ENCODE data around the gene FGF6.

FGF6 gene

GRCh38 chr12:4433745-4434058 is 11.9 kb downstream of the FGF6 start:
- no peaks in the 10 kb centered on the region for H3K27me3 ChIP-seq (ENCODE audit: control insufficient read depth in 1 of 2, insufficient read depth in 2 of 2, low read length in 2 of 2)
- no peak overlapping the region for H3K27ac ChIP-seq (ENCODE audit: low read length)
- H3K36me3 ChIP-seq (ENCODE audit: control insufficient read depth in 2 of 2, insufficient read depth in 2 of 2, low read length in 2 of 2): no peaks in the 10 kb centered on the region
- H3K9ac ChIP-seq (ENCODE audit: low read length in 2 of 2): no peak overlapping the region
- H3K4me1 ChIP-seq (ENCODE audit: control insufficient read depth, insufficient read depth, low read length): no peaks in the 10 kb centered on the region
- H3K4me3 ChIP-seq (ENCODE audit: low read length in 2 of 2): no peak overlapping the region
- no peaks in the 10 kb centered on the region for H3K9me3 ChIP-seq (ENCODE audit: control insufficient read depth in 2 of 2, low read length in 2 of 2)

DNA sequence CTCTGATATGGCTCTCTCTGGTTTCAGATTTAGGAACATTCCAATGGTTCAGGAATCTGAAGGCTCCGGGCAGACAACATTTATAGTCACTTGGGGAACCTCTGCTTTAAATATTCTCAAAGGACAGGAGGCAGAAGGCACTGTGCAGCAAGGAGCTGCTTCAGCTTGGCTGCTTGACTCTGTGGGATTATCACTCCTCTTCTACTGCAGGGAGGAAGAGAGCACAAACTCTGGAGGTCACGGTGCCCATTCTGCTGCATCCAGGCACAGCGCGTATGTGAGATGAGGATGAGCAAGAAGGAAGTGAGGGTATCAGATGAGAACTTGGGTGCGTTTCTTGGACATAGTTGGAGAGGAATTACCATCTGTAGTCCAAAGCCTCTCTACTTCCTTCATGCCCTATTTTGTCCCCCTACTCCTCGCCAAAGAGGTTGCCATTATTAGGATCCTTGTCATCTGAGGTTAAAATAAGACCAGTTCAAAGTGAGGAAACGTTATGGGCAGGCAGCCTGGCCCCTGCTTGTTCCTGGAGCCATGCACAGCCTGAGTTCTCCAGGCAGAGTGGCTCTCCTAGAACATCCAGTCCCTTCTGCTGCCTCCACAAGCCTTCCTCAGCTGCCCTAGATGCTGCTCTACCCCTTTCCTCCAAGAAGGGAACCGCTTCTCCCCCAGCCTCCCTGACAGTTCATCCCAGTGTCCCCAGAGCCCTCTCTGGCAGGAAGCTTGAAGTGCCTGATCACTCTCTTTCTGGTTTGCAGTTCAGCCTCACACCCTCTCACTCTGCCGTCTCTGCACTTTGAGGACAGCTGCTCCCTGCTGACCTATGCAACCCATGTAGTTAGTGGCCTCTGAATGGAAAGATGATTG is 12.5 kb downstream of the FGF6 start:
- no peak overlapping the region for H3K9ac ChIP-seq (ENCODE audit: low read length in 2 of 2)
- no peak overlapping the region for H3K27ac ChIP-seq (ENCODE audit: low read length)
- H3K9me3 ChIP-seq (ENCODE audit: control insufficient read depth in 2 of 2, low read length in 2 of 2): no peaks in the 10 kb centered on the region
- H3K27me3 ChIP-seq (ENCODE audit: control insufficient read depth in 1 of 2, insufficient read depth in 2 of 2, low read length in 2 of 2): no peaks in the 10 kb centered on the region
- no peaks in the 10 kb centered on the region for H3K4me1 ChIP-seq (ENCODE audit: control insufficient read depth, insufficient read depth, low read length)
- H3K36me3 ChIP-seq (ENCODE audit: control insufficient read depth in 2 of 2, insufficient read depth in 2 of 2, low read length in 2 of 2): no peaks in the 10 kb centered on the region
- no peak overlapping the region for H3K4me3 ChIP-seq (ENCODE audit: low read length in 2 of 2)

DNA sequence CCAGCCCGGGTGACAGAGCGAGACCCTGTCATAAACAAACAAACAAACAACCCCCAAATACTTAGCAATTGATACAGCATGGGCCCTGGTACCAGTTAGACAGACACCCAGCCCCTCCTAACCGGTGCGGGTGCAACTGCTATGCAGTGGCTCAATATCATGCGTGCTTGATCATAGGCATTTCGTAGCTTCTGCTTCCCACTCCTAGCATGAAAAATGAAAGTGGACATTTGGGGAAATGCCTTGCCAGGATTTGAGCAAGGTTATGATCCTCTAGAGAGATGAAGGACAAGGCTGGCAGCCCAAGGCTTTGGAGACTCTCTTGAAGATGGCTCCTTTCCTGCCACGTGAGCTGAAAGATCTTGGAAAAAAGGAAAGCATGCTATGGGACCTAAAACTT is 13.7 kb downstream of the FGF6 start:
- no peak overlapping the region for H3K4me3 ChIP-seq (ENCODE audit: low read length in 2 of 2)
- H3K36me3 ChIP-seq (ENCODE audit: control insufficient read depth in 2 of 2, insufficient read depth in 2 of 2, low read length in 2 of 2): no peaks in the 10 kb centered on the region
- no peaks in the 10 kb centered on the region for H3K27me3 ChIP-seq (ENCODE audit: control insufficient read depth in 1 of 2, insufficient read depth in 2 of 2, low read length in 2 of 2)
- H3K9me3 ChIP-seq (ENCODE audit: control insufficient read depth in 2 of 2, low read length in 2 of 2): no peaks in the 10 kb centered on the region
- no peak overlapping the region for H3K9ac ChIP-seq (ENCODE audit: low read length in 2 of 2)
- no peaks in the 10 kb centered on the region for H3K4me1 ChIP-seq (ENCODE audit: control insufficient read depth, insufficient read depth, low read length)
- H3K27ac ChIP-seq (ENCODE audit: low read length): no peak overlapping the region

GRCh38 chr12:4431436-4431835 is 14.2 kb downstream of the FGF6 start:
- no peak overlapping the region for H3K4me3 ChIP-seq (ENCODE audit: low read length in 2 of 2)
- no peak overlapping the region for H3K27ac ChIP-seq (ENCODE audit: low read length)
- no peaks in the 10 kb centered on the region for H3K4me1 ChIP-seq (ENCODE audit: control insufficient read depth, insufficient read depth, low read length)
- no peaks in the 10 kb centered on the region for H3K27me3 ChIP-seq (ENCODE audit: control insufficient read depth in 1 of 2, insufficient read depth in 2 of 2, low read length in 2 of 2)
- no peaks in the 10 kb centered on the region for H3K9me3 ChIP-seq (ENCODE audit: control insufficient read depth in 2 of 2, low read length in 2 of 2)
- no peak overlapping the region for H3K9ac ChIP-seq (ENCODE audit: low read length in 2 of 2)
- H3K36me3 ChIP-seq (ENCODE audit: control insufficient read depth in 2 of 2, insufficient read depth in 2 of 2, low read length in 2 of 2): no peaks in the 10 kb centered on the region

DNA sequence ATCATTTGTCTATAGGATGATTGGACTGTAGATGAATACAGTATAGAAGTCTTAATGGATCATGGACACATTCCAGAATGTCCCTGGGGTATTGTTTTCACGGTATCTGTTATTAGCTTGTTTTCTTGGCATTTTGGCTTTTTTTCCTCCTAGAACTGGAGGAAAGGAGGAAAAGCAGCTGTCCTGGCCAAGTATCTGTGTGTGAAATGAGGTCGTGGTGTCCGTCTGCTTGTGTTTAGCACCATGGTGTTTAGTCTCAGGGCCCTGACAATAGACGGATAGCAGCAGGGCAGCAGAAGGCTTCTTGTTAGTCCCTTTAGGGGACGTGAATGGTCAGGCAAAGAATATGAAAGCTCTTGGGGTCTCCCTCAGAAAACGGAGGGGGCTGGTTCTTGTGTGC is 21.2 kb downstream of the FGF6 start:
- Histone ChIP-seq H3K4me1 (ENCODE audit: control insufficient read depth, insufficient read depth, low read length) (peaks cover 2% of the 10 kb centered on the region), H3K27ac (ENCODE audit: low read length) (no peak overlapping the region), H3K9ac (ENCODE audit: low read length in 2 of 2) (no peak overlapping the region), H3K36me3 (ENCODE audit: control insufficient read depth in 2 of 2, insufficient read depth in 2 of 2, low read length in 2 of 2) (no peaks in the 10 kb centered on the region), H3K27me3 (ENCODE audit: control insufficient read depth in 1 of 2, insufficient read depth in 2 of 2, low read length in 2 of 2) (no peaks in the 10 kb centered on the region), H3K9me3 (ENCODE audit: control insufficient read depth in 2 of 2, low read length in 2 of 2) (no peaks in the 10 kb centered on the region), H3K4me3 (ENCODE audit: low read length in 2 of 2) (no peak overlapping the region)

- Histone ChIP-seq H3K36me3 (ENCODE audit: control insufficient read depth in 2 of 2, insufficient read depth in 2 of 2, low read length in 2 of 2) (no peaks in the 10 kb centered on the region), H3K27ac (ENCODE audit: low read length) (no peak overlapping the region), H3K9me3 (ENCODE audit: control insufficient read depth in 2 of 2, low read length in 2 of 2) (no peaks in the 10 kb centered on the region), H3K4me1 (ENCODE audit: control insufficient read depth, insufficient read depth, low read length) (peaks cover 2% of the 10 kb centered on the region), H3K9ac (ENCODE audit: low read length in 2 of 2) (no peak overlapping the region), H3K27me3 (ENCODE audit: control insufficient read depth in 1 of 2, insufficient read depth in 2 of 2, low read length in 2 of 2) (no peaks in the 10 kb centered on the region), H3K4me3 (ENCODE audit: low read length in 2 of 2) (no peak overlapping the region)
Observed at GRCh38 chr12:4423528-4424195, 22.0 kb downstream of the FGF6 start.

DNA sequence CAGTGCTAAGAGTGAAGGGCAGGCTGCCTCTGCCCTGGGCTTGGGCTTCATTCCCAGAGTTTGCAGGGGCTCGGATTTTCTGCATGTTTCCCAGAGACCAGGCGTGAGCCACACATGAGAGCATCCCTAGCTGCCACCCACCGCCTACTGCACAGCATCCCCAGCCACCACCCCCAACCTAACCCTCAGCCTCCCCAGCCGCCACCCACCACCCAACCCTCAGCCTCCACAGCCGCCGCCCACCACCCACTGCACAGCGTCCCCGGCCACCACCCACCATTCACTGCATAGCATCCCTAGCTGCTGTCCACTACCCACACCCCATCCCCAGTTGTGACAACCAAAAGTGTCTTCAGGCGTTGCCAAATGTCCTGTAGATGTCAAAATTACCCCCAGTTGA is 22.6 kb downstream of the FGF6 start:
- H3K4me3 ChIP-seq (ENCODE audit: low read length in 2 of 2): no peak overlapping the region
- no peaks in the 10 kb centered on the region for H3K36me3 ChIP-seq (ENCODE audit: control insufficient read depth in 2 of 2, insufficient read depth in 2 of 2, low read length in 2 of 2)
- no peak overlapping the region for H3K27ac ChIP-seq (ENCODE audit: low read length)
- H3K27me3 ChIP-seq (ENCODE audit: control insufficient read depth in 1 of 2, insufficient read depth in 2 of 2, low read length in 2 of 2): no peaks in the 10 kb centered on the region
- no peak overlapping the region for H3K9ac ChIP-seq (ENCODE audit: low read length in 2 of 2)
- peaks cover 4% of the 10 kb centered on the region for H3K4me1 ChIP-seq (ENCODE audit: control insufficient read depth, insufficient read depth, low read length)
- no peaks in the 10 kb centered on the region for H3K9me3 ChIP-seq (ENCODE audit: control insufficient read depth in 2 of 2, low read length in 2 of 2)

DNA sequence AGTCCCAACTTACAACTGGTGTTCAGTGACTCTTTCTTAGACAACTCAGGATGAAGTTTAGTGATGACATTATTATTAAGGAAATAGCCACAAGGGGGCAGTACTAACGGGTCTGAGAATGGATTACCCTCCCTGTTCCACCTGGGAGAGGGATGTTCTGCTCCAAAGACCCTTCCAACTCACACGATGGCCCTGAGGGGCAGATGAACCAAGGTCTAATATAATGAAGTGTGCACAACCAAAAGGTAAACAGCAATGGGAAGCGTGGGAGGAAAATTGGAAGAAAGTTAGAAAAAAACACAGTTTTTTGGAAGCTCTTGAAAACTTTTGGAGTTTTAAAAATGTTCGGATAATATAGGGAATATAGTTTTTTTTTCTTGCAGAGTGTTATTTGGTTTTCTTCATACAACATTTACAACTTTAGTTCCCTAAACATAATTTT is 24.0 kb downstream of the FGF6 start:
- Histone ChIP-seq H3K27ac (ENCODE audit: low read length) (no peak overlapping the region), H3K36me3 (ENCODE audit: control insufficient read depth in 2 of 2, insufficient read depth in 2 of 2, low read length in 2 of 2) (no peaks in the 10 kb centered on the region), H3K9ac (ENCODE audit: low read length in 2 of 2) (no peak overlapping the region), H3K4me1 (ENCODE audit: control insufficient read depth, insufficient read depth, low read length) (peaks cover 12% of the 10 kb centered on the region), H3K4me3 (ENCODE audit: low read length in 2 of 2) (no peak overlapping the region), H3K27me3 (ENCODE audit: control insufficient read depth in 1 of 2, insufficient read depth in 2 of 2, low read length in 2 of 2) (no peaks in the 10 kb centered on the region), H3K9me3 (ENCODE audit: control insufficient read depth in 2 of 2, low read length in 2 of 2) (no peaks in the 10 kb centered on the region)

DNA sequence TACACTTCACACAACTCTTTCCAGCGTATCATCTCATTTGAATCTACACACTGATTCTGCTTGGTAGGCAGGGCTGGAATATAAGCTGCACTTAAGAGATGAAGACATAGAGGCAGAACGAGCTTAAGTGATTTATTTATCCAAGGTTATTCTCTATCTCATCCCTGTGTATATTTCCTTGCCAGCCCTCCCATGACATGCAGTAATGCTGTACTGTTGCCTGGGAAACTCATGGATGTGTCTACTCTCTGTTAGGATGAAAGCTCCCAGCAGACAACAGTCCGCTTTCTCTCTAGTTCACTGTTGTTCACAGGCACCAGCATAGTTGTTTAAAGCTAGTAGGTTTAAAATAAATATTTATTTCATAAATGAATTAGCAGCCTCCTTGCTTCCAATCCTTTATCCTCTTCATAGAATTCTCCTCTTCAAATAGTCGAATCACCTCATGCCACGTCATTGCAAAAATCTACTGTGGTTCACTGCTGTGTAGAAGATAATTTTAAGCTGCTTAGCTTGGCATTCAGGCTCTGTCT is 25.4 kb downstream of the FGF6 start:
- no peak overlapping the region for H3K4me3 ChIP-seq (ENCODE audit: low read length in 2 of 2)
- peaks cover 15% of the 10 kb centered on the region for H3K4me1 ChIP-seq (ENCODE audit: control insufficient read depth, insufficient read depth, low read length)
- H3K9me3 ChIP-seq (ENCODE audit: control insufficient read depth in 2 of 2, low read length in 2 of 2): no peaks in the 10 kb centered on the region
- H3K9ac ChIP-seq (ENCODE audit: low read length in 2 of 2): peak overlapping the region; percentile 0 to 29
- H3K36me3 ChIP-seq (ENCODE audit: control insufficient read depth in 2 of 2, insufficient read depth in 2 of 2, low read length in 2 of 2): no peaks in the 10 kb centered on the region
- peak overlapping the region; percentile 67 for H3K27ac ChIP-seq (ENCODE audit: low read length)
- no peaks in the 10 kb centered on the region for H3K27me3 ChIP-seq (ENCODE audit: control insufficient read depth in 1 of 2, insufficient read depth in 2 of 2, low read length in 2 of 2)

- Histone ChIP-seq H3K9me3 (ENCODE audit: control insufficient read depth in 2 of 2, low read length in 2 of 2) (no peaks in the 10 kb centered on the region), H3K27me3 (ENCODE audit: control insufficient read depth in 1 of 2, insufficient read depth in 2 of 2, low read length in 2 of 2) (no peaks in the 10 kb centered on the region), H3K9ac (ENCODE audit: low read length in 2 of 2) (peak overlapping the region in 1 of 2 donors; percentile 81), H3K27ac (ENCODE audit: low read length) (peak overlapping the region; percentile 96), H3K4me1 (ENCODE audit: control insufficient read depth, insufficient read depth, low read length) (peaks cover 16% of the 10 kb centered on the region), H3K4me3 (ENCODE audit: low read length in 2 of 2) (no peak overlapping the region), H3K36me3 (ENCODE audit: control insufficient read depth in 2 of 2, insufficient read depth in 2 of 2, low read length in 2 of 2) (no peaks in the 10 kb centered on the region)
Observed at GRCh38 chr12:4418913-4419312, 26.7 kb downstream of the FGF6 start.

GRCh38 chr12:4417936-4418335 is 27.7 kb downstream of the FGF6 start:
- Histone ChIP-seq H3K4me1 (ENCODE audit: control insufficient read depth, insufficient read depth, low read length) (peaks cover 16% of the 10 kb centered on the region), H3K36me3 (ENCODE audit: control insufficient read depth in 2 of 2, insufficient read depth in 2 of 2, low read length in 2 of 2) (no peaks in the 10 kb centered on the region), H3K9ac (ENCODE audit: low read length in 2 of 2) (peak overlapping the region; percentile 81 to 82), H3K27ac (ENCODE audit: low read length) (peak overlapping the region; percentile 96), H3K27me3 (ENCODE audit: control insufficient read depth in 1 of 2, insufficient read depth in 2 of 2, low read length in 2 of 2) (no peaks in the 10 kb centered on the region), H3K9me3 (ENCODE audit: control insufficient read depth in 2 of 2, low read length in 2 of 2) (no peaks in the 10 kb centered on the region), H3K4me3 (ENCODE audit: low read length in 2 of 2) (peak overlapping the region in 1 of 2 donors; percentile 49)

All from stomach smooth muscle (tissue), 2 donors.